H9 (cell line): ENCODE data around the gene MPG. TPM values are rescaled to one million over a fixed set of nuclear protein-coding genes. Genes with fewer than 3 reads are reported as not detected.
A peak's percentile ranks its signal among the peaks of the same experiment; 100 is the strongest.

ENCODE experiments used
- DNase-seq: peaks from one replicate; pipeline ENCODE4 v3.0.0-alpha.2; 2017
- H2AFZ ChIP-seq: one replicate; pipeline ENCODE4 v1.6.1; 2013; ENCODE audit warnings: mild to moderate bottlenecking, low read length, control low read depth, moderate library complexity
- H2AK5ac ChIP-seq: 2 replicates; pipeline ENCODE4 v1.6.1; 2013; ENCODE audit warnings: low read length, control low read depth, mixed read lengths; ENCODE audit not compliant: insufficient read length
- H2BK120ac ChIP-seq: one replicate; pipeline ENCODE4 v1.6.1; 2013; ENCODE audit warnings: low read depth, mild to moderate bottlenecking, low read length, control low read depth, inconsistent platforms; ENCODE audit not compliant: poor library complexity, severe bottlenecking
- H2BK12ac ChIP-seq: 2 replicates; pipeline ENCODE4 v1.6.1; 2013; ENCODE audit warnings: low read length, control low read depth, mixed read lengths, low read depth; ENCODE audit not compliant: insufficient read length
- H2BK15ac ChIP-seq: 2 replicates; pipeline ENCODE4 v1.6.1; 2013; ENCODE audit warnings: low read depth, low read length, control low read depth
- H2BK20ac ChIP-seq: one replicate; pipeline ENCODE4 v1.6.1; 2013; ENCODE audit warnings: low read depth, mild to moderate bottlenecking, low read length, control low read depth, inconsistent platforms; ENCODE audit not compliant: poor library complexity, severe bottlenecking
- H2BK5ac ChIP-seq: 2 replicates; pipeline ENCODE4 v1.6.1; 2013; ENCODE audit warnings: low read length, control low read depth, mixed read lengths; ENCODE audit not compliant: insufficient read length
- H3K14ac ChIP-seq: 2 replicates; pipeline ENCODE4 v1.6.1; 2013; ENCODE audit warnings: low read length, control low read depth; ENCODE audit not compliant: insufficient read depth
- H3K18ac ChIP-seq: 2 replicates; pipeline ENCODE4 v1.6.1; 2013; ENCODE audit warnings: low read depth, mild to moderate bottlenecking, mixed read lengths, low read length, control low read depth; ENCODE audit not compliant: insufficient read length
- H3K23ac ChIP-seq: 2 replicates; pipeline ENCODE4 v1.6.1; 2013; ENCODE audit warnings: low read length, control low read depth, mixed read lengths, low read depth; ENCODE audit not compliant: insufficient read length
- H3K23me2 ChIP-seq: 2 replicates; pipeline ENCODE4 v1.6.1; 2013; ENCODE audit warnings: low read depth, mild to moderate bottlenecking, mixed read lengths, low read length, control low read depth; ENCODE audit not compliant: insufficient read length, poor library complexity, severe bottlenecking
- H3K27ac ChIP-seq: 2 replicates; pipeline ENCODE4 v1.5.1; 2013; ENCODE audit warnings: low read length, control low read depth, mixed read lengths, low read depth; ENCODE audit not compliant: insufficient read length
- H3K27me3 ChIP-seq: 2 replicates; pipeline ENCODE4 v1.6.1; 2013; ENCODE audit warnings: low read length, control low read depth, inconsistent platforms; ENCODE audit not compliant: insufficient read depth
- H3K4ac ChIP-seq: 2 replicates; pipeline ENCODE4 v1.6.1; 2013; ENCODE audit warnings: low read depth, mild to moderate bottlenecking, control low read depth, inconsistent platforms, low read length, moderate library complexity
- H3K4me1 ChIP-seq: 2 replicates; pipeline ENCODE4 v1.6.1; 2013; ENCODE audit warnings: low read length, control low read depth, inconsistent platforms; ENCODE audit not compliant: insufficient read depth
- H3K4me2 ChIP-seq: 2 replicates; pipeline ENCODE4 v1.6.1; 2013; ENCODE audit warnings: low read length, control low read depth, mixed read lengths; ENCODE audit not compliant: insufficient read length, insufficient read depth
- H3K56ac ChIP-seq: 2 replicates; pipeline ENCODE4 v1.6.1; 2013; ENCODE audit warnings: low read depth, mild to moderate bottlenecking, mixed read lengths, low read length, control low read depth; ENCODE audit not compliant: insufficient read length
- H3K79me1 ChIP-seq: 2 replicates; pipeline ENCODE4 v1.6.1; 2013; ENCODE audit warnings: low read depth, mild to moderate bottlenecking, moderate library complexity, low read length, control low read depth, inconsistent platforms; ENCODE audit not compliant: insufficient read depth, poor library complexity, severe bottlenecking
- H3K79me2 ChIP-seq: 2 replicates; pipeline ENCODE4 v1.6.1; 2013; ENCODE audit warnings: low read length, control low read depth, inconsistent platforms; ENCODE audit not compliant: insufficient read depth
- H3K9ac ChIP-seq: 2 replicates; pipeline ENCODE4 v1.6.1; 2013; ENCODE audit warnings: low read length, control low read depth, mixed read lengths; ENCODE audit not compliant: insufficient read length; ENCODE audit errors: extremely low read depth
- H3K9me3 ChIP-seq: one replicate; pipeline ENCODE4 v1.6.1; 2013; ENCODE audit warnings: low read depth, low read length, inconsistent platforms; ENCODE audit not compliant: control insufficient read depth
- H3T11ph ChIP-seq: one replicate; pipeline ENCODE4 v1.6.1; 2013; ENCODE audit warnings: mild to moderate bottlenecking, low read length, control low read depth, inconsistent platforms
- H4K20me1 ChIP-seq: one replicate; pipeline ENCODE4 v1.6.1; 2013; ENCODE audit not compliant: control insufficient read depth, insufficient read length, insufficient read depth
- H4K5ac ChIP-seq: 2 replicates; pipeline ENCODE4 v1.6.1; 2013; ENCODE audit warnings: low read depth, mild to moderate bottlenecking, mixed read lengths, low read length, control low read depth; ENCODE audit not compliant: insufficient read length
- H4K8ac ChIP-seq: replicated peaks from 2 replicates; pipeline ENCODE4 v1.6.1; 2013; ENCODE audit warnings: low read length, control low read depth, mixed read lengths, low read depth; ENCODE audit not compliant: insufficient read length
- H4K91ac ChIP-seq: 2 replicates; pipeline ENCODE4 v1.6.1; 2013; ENCODE audit warnings: low read depth, mild to moderate bottlenecking, moderate library complexity, mixed read lengths, low read length, control low read depth; ENCODE audit not compliant: insufficient read length
- H3K27ac Mint-ChIP-seq, 3 experiments: 2 replicates in 2 of 3; 3 replicates in 1 of 3; pipeline ENCODE4 v1.8.0; 2020 to 2021; ENCODE audit warnings: mixed read lengths in 3 of 3, mild to moderate bottlenecking in 1 of 3, moderate library complexity in 1 of 3
- H3K27me3 Mint-ChIP-seq: 2 replicates; pipeline ENCODE4 v1.8.0; 2021; ENCODE audit warnings: low read depth, mild to moderate bottlenecking, moderate library complexity, mixed read lengths
- H3K36me3 Mint-ChIP-seq, 3 experiments: 2 replicates in 2 of 3; 3 replicates in 1 of 3; pipeline ENCODE4 v1.8.0; 2020 to 2021; ENCODE audit warnings: low read depth in 3 of 3, mixed read lengths in 3 of 3; ENCODE audit not compliant: insufficient read depth in 1 of 3
- H3K4me1 Mint-ChIP-seq, 2 experiments: 2 replicates each; pipeline ENCODE4 v1.8.0; 2020; ENCODE audit warnings: mixed read lengths in 2 of 2
- H3K4me3 Mint-ChIP-seq, 2 experiments: 2 replicates in 1 of 2; 3 replicates in 1 of 2; pipeline ENCODE4 v1.8.0; 2020 to 2021; ENCODE audit warnings: mild to moderate bottlenecking in 2 of 2, mixed read lengths in 2 of 2, moderate library complexity in 1 of 2
- H3K9me3 Mint-ChIP-seq, 2 experiments: 2 replicates in 1 of 2; 3 replicates in 1 of 2; pipeline ENCODE4 v1.8.0; 2020; ENCODE audit warnings: mild to moderate bottlenecking in 2 of 2, mixed read lengths in 2 of 2, moderate library complexity in 1 of 2
- WGBS: extraction: QIAGEN DNeasy Blood & Tissue Kit; methylation state at CpG from one replicate; pipeline ENCODE4 v1.1.7; 2013; ENCODE audit warnings: missing lambda C conversion rate, low lambda C conversion rate, mixed read lengths; ENCODE audit not compliant: insufficient read length; ENCODE audit errors: extremely low coverage; 5-methylcytosine and 5-hydroxymethylcytosine counted together
- total RNA-seq: library from RNA; stranded (reverse); gene quantifications from 2 replicates; pipeline ENCODE4 v1.2.1, GENCODE V29; 2021
- TF ChIP-seq, protein P1 (sequence below): fragments of 200-600 bp; sonication (generic); conservative IDR thresholded peaks from 3 replicates; pipeline ENCODE4 v1.8.0; 2021; ENCODE audit warnings: antibody characterized with exemption, mild to moderate bottlenecking

MPG gene
- total RNA-seq, 1 experiment from 2014 or later: 39.1 TPM

DNA sequence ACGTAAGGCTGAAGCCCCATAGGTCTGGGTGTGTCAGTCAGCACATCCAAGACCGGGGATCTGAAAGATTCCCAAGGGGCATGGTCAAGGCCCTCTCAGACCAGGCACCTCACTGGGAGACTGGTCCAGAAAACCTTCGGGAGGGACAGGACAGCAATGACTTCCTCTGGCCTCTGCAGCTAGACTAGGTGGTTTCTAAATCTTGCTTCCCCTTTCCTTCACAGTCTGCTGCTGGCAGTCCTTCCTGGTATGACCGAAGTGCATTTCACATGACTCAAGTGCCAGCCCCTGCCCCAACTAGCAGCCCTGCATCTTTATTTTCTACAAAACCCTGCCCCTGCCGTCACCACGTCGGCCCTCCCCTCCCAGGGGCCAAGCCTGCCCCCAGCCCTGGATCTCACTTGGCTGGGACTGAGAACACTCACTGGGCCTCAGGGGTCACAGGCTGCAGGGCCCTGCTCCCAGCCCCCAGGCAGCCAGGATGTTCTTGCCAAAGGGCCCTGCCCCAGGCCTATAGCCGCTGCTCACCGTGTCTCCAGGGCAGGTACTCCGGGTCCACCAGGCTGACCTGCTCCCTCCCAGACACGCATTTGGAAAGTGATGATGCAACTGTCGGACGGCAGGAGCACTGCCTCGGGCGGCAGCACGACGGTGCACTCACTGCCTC lies 42.9 kb upstream of the MPG start:
- H3K4me1 Mint-ChIP-seq: no peaks in the 10 kb centered on the region
- Histone ChIP-seq H2BK15ac (no peak overlapping the region), H3K56ac (no peak overlapping the region), H3K4me1 (no peaks in the 10 kb centered on the region), H2BK20ac (no peak overlapping the region), H3K27me3 (no peaks in the 10 kb centered on the region), H3K23ac (no peak overlapping the region), H3K9ac (no peak overlapping the region), H4K20me1 (no peaks in the 10 kb centered on the region), H3K27ac (no peak overlapping the region), H2AFZ (no peak overlapping the region), H3K4me2 (no peak overlapping the region), H2BK12ac (no peak overlapping the region), H3T11ph (no peak overlapping the region), H3K18ac (no peak overlapping the region), H3K4ac (no peak overlapping the region), H4K91ac (no peak overlapping the region), H3K79me1 (no peaks in the 10 kb centered on the region), H4K8ac (no peak overlapping the region), H3K23me2 (no peaks in the 10 kb centered on the region), H2BK120ac (no peak overlapping the region), H3K14ac (no peak overlapping the region), H2AK5ac (no peak overlapping the region), H3K79me2 (no peaks in the 10 kb centered on the region), H3K9me3 (no peaks in the 10 kb centered on the region), H4K5ac (no peak overlapping the region), H2BK5ac (no peak overlapping the region)
- no peak for DNase-seq
- TF ChIP-seq, protein P1, sequence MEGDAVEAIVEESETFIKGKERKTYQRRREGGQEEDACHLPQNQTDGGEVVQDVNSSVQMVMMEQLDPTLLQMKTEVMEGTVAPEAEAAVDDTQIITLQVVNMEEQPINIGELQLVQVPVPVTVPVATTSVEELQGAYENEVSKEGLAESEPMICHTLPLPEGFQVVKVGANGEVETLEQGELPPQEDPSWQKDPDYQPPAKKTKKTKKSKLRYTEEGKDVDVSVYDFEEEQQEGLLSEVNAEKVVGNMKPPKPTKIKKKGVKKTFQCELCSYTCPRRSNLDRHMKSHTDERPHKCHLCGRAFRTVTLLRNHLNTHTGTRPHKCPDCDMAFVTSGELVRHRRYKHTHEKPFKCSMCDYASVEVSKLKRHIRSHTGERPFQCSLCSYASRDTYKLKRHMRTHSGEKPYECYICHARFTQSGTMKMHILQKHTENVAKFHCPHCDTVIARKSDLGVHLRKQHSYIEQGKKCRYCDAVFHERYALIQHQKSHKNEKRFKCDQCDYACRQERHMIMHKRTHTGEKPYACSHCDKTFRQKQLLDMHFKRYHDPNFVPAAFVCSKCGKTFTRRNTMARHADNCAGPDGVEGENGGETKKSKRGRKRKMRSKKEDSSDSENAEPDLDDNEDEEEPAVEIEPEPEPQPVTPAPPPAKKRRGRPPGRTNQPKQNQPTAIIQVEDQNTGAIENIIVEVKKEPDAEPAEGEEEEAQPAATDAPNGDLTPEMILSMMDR: no peak
- H3K4me3 Mint-ChIP-seq: no peak overlapping the region
- peaks cover 5 to 26% (median 18%) of the 10 kb centered on the region in 3 experiments; a peak in 5 of 7 replicates for H3K36me3 Mint-ChIP-seq
- peak overlapping the region in 1 of 3 experiments; percentile 65; a peak in 2 of 7 replicates for H3K27ac Mint-ChIP-seq
- no CpG with 5 or more reads among the region's 17 CpGs for WGBS
- H3K27me3 Mint-ChIP-seq: no peaks in the 10 kb centered on the region
- H3K9me3 Mint-ChIP-seq: no peaks in the 10 kb centered on the region; a peak in 1 of 5 replicates
